CD4-positive, CD25-positive, alpha-beta regulatory T cell (primary cell): ENCODE results near the gene PLEK2. TPM values are rescaled to one million over a fixed set of nuclear protein-coding genes. Genes with fewer than 3 reads are reported as not detected.
"Not testable (repeated sequence)": the region's sequence is repeated elsewhere in the genome, so short reads cannot be mapped to it uniquely, and the experiment has no call there.

ENCODE experiments used
- ATAC-seq, 2 donors: fragments of 150-1000 bp; cut with Tn5 transposase; one replicate each; pipeline ENCODE4 v1.10.0; 2021; ENCODE audit warnings: low read depth in 2 of 2, moderate number of reproducible peaks in 2 of 2, moderate library complexity in 1 of 2
- DNase-seq, 3 donors: peaks; one replicate each; pipeline versions ENCODE4 v3.0.0 to v3.0.0-alpha.2; 2012 to 2022; ENCODE audit warnings: mixed read lengths in 1 of 3
- H3K27ac ChIP-seq: one replicate; pipeline ENCODE4 v1.7.0; 2013; ENCODE audit warnings: mild to moderate bottlenecking, low read length; ENCODE audit not compliant: insufficient read depth, poor library complexity, severe bottlenecking
- H3K27me3 ChIP-seq: one replicate; pipeline ENCODE4 v1.7.0; 2013; ENCODE audit warnings: low read length; ENCODE audit not compliant: control insufficient read depth, insufficient read depth
- H3K36me3 ChIP-seq: one replicate; pipeline ENCODE4 v1.7.0; 2013; ENCODE audit warnings: mild to moderate bottlenecking, low read length, moderate library complexity; ENCODE audit not compliant: control insufficient read depth, insufficient read depth
- H3K4me1 ChIP-seq: 2 replicates; pipeline ENCODE4 v1.7.0; 2013; ENCODE audit warnings: mild to moderate bottlenecking, low read length; ENCODE audit not compliant: insufficient read depth, control insufficient read depth, poor library complexity, severe bottlenecking
- H3K4me3 ChIP-seq: one replicate; pipeline ENCODE4 v1.7.0; 2013; ENCODE audit warnings: low read depth, mild to moderate bottlenecking, low read length, moderate library complexity
- H3K9me3 ChIP-seq, 2 experiments: 1 replicate in 1 of 2; 2 replicates in 1 of 2; pipeline ENCODE4 v1.7.0; 2013; ENCODE audit warnings: low read length in 2 of 2, mild to moderate bottlenecking in 1 of 2, moderate library complexity in 1 of 2; ENCODE audit not compliant: control insufficient read depth in 2 of 2
- H3K27ac Mint-ChIP-seq, 3 donors: one replicate each; pipeline ENCODE4 v1.8.0; 2020 to 2022; ENCODE audit warnings: mild to moderate bottlenecking in 3 of 3, mixed read lengths in 3 of 3, moderate library complexity in 2 of 3
- H3K27me3 Mint-ChIP-seq: one replicate; pipeline ENCODE4 v1.8.0; 2022; ENCODE audit warnings: mild to moderate bottlenecking, mixed read lengths
- H3K36me3 Mint-ChIP-seq: one replicate; pipeline ENCODE4 v1.8.0; 2020; ENCODE audit warnings: mixed read lengths
- H3K4me1 Mint-ChIP-seq, 4 donors: one replicate each; pipeline ENCODE4 v1.8.0; 2020 to 2022; ENCODE audit warnings: mixed read lengths in 4 of 4, mild to moderate bottlenecking in 1 of 4
- H3K4me3 Mint-ChIP-seq, 4 donors: one replicate each; pipeline ENCODE4 v1.8.0; 2020 to 2022; ENCODE audit warnings: mild to moderate bottlenecking in 4 of 4, mixed read lengths in 4 of 4, moderate library complexity in 3 of 4
- H3K9me3 Mint-ChIP-seq, 7 donors: one replicate each; pipeline ENCODE4 v1.8.0; 2020 to 2022; ENCODE audit warnings: mixed read lengths in 7 of 7, mild to moderate bottlenecking in 3 of 7, moderate library complexity in 2 of 7
- polyA plus RNA-seq, 4 donors: library from polyadenylated mRNA; unstranded; fragments of 300-500 nt; fragmentation: Illumina TruSeq; gene quantifications; one replicate each; pipeline ENCODE4 v1.2.3, GENCODE V29; 2021
- total RNA-seq: library from RNA; stranded (reverse); gene quantifications from one replicate; pipeline ENCODE4 v1.2.3, GENCODE V29; 2022

The PLEK2 gene
- total and polyA plus RNA-seq, 5 donors from 2014 or later: 0.56 TPM; not detected in 4

- Mint-ChIP-seq H3K4me1 (no peaks in the 10 kb centered on the region), H3K9me3 (peaks cover 0 to 2% (median 0%) of the 10 kb centered on the region in 7 donors), H3K27ac (no peak overlapping the region), H3K4me3 (no peak overlapping the region), H3K36me3 (no peaks in the 10 kb centered on the region), H3K27me3 (peaks cover 14% of the 10 kb centered on the region)
- ATAC-seq: no peak
- Histone ChIP-seq H3K27me3 (peaks cover 2% of the 10 kb centered on the region), H3K4me3 (no peak overlapping the region), H3K9me3 (no peaks in the 10 kb centered on the region), H3K4me1 (no peaks in the 10 kb centered on the region), H3K27ac (no peak overlapping the region), H3K36me3 (no peaks in the 10 kb centered on the region)
- DNase-seq: no peak
Observed at GRCh38 chr14:67417633-67418032, 5.7 kb upstream of the PLEK2 start.

- no peak overlapping the region for H3K27ac ChIP-seq
- H3K4me1 Mint-ChIP-seq: peaks cover 0 to 3% (median 0%) of the 10 kb centered on the region in 4 donors
- no peak overlapping the region for H3K4me3 Mint-ChIP-seq
Observed at GRCh38 chr14:67416810-67417209, 4.8 kb upstream of the PLEK2 start.

GRCh38 chr14:67416085-67416484 is 4.1 kb upstream of the PLEK2 start:
- Histone ChIP-seq H3K27ac (no peak overlapping the region), H3K36me3 (no peaks in the 10 kb centered on the region), H3K4me1 (no peaks in the 10 kb centered on the region), H3K9me3 (no peaks in the 10 kb centered on the region), H3K4me3 (no peak overlapping the region), H3K27me3 (peaks cover 6% of the 10 kb centered on the region)
- Mint-ChIP-seq H3K36me3 (no peaks in the 10 kb centered on the region), H3K27ac (no peak overlapping the region), H3K9me3 (peaks cover 0 to 3% (median 0%) of the 10 kb centered on the region in 7 donors), H3K4me3 (no peak overlapping the region), H3K4me1 (peaks cover 0 to 3% (median 0%) of the 10 kb centered on the region in 4 donors), H3K27me3 (peaks cover 23% of the 10 kb centered on the region)
- no peak for ATAC-seq
- DNase-seq: no peak

More at GRCh38 chr14:67416810-67417209, 4.8 kb upstream of the PLEK2 start:
- Mint-ChIP-seq H3K27me3 (peaks cover 19% of the 10 kb centered on the region), H3K27ac (no peak overlapping the region), H3K9me3 (peaks cover 0 to 2% (median 0%) of the 10 kb centered on the region in 7 donors), H3K36me3 (no peaks in the 10 kb centered on the region)
- no peak overlapping the region for H3K4me3 ChIP-seq
- no peak for DNase-seq
- no peak for ATAC-seq
- H3K36me3 ChIP-seq: no peaks in the 10 kb centered on the region
- peaks cover 2% of the 10 kb centered on the region for H3K27me3 ChIP-seq
- H3K9me3 ChIP-seq: no peaks in the 10 kb centered on the region
- H3K4me1 ChIP-seq: no peaks in the 10 kb centered on the region

- not testable (repeated sequence) for H3K9me3 Mint-ChIP-seq, H3K4me1 Mint-ChIP-seq, DNase-seq
Observed at GRCh38 chr14:67415610-67416009, 3.6 kb upstream of the PLEK2 start.

GRCh38 chr14:67413806-67414769 is 2.1 kb upstream of the PLEK2 start:
- Mint-ChIP-seq H3K36me3 (no peaks in the 10 kb centered on the region), H3K27ac (no peak overlapping the region), H3K4me3 (no peak overlapping the region), H3K9me3 (peaks cover 0 to 3% (median 0%) of the 10 kb centered on the region in 7 donors), H3K27me3 (peaks cover 33% of the 10 kb centered on the region), H3K4me1 (peaks cover 0 to 3% (median 0%) of the 10 kb centered on the region in 4 donors)
- Histone ChIP-seq H3K9me3 (no peaks in the 10 kb centered on the region), H3K27ac (no peak overlapping the region), H3K4me1 (no peaks in the 10 kb centered on the region), H3K27me3 (peaks cover 6% of the 10 kb centered on the region), H3K36me3 (no peaks in the 10 kb centered on the region), H3K4me3 (no peak overlapping the region)
- ATAC-seq (peak; percentile 31 to 54), DNase-seq (no peak)

More at GRCh38 chr14:67415610-67416009, 3.6 kb upstream of the PLEK2 start:
- not testable (repeated sequence) for H3K4me3 Mint-ChIP-seq, H3K4me3 ChIP-seq, H3K9me3 ChIP-seq, H3K36me3 ChIP-seq, H3K36me3 Mint-ChIP-seq, ATAC-seq, H3K4me1 ChIP-seq, H3K27me3 ChIP-seq, H3K27ac ChIP-seq
- H3K27ac Mint-ChIP-seq: peak overlapping the region in 1 of 3 donors; percentile 77
- H3K27me3 Mint-ChIP-seq: peaks cover 27% of the 10 kb centered on the region

GRCh38 chr14:67411370-67411769 is 595 bp downstream of the PLEK2 start:
- no peaks in the 10 kb centered on the region for H3K36me3 Mint-ChIP-seq
- H3K4me1 Mint-ChIP-seq: peaks cover 0 to 3% (median 0%) of the 10 kb centered on the region in 4 donors
- Histone ChIP-seq H3K27ac (no peak overlapping the region), H3K36me3 (no peaks in the 10 kb centered on the region), H3K27me3 (peaks cover 6% of the 10 kb centered on the region), H3K4me1 (no peaks in the 10 kb centered on the region), H3K9me3 (no peaks in the 10 kb centered on the region), H3K4me3 (no peak overlapping the region)
- ATAC-seq (no peak), DNase-seq (no peak)
- peaks cover 24% of the 10 kb centered on the region for H3K27me3 Mint-ChIP-seq
- no peak overlapping the region for H3K27ac Mint-ChIP-seq
- H3K4me3 Mint-ChIP-seq: no peak overlapping the region
- H3K9me3 Mint-ChIP-seq: peaks cover 0 to 3% (median 0%) of the 10 kb centered on the region in 7 donors

- Histone ChIP-seq H3K36me3 (no peaks in the 10 kb centered on the region), H3K27ac (no peak overlapping the region), H3K9me3 (no peaks in the 10 kb centered on the region), H3K4me3 (no peak overlapping the region), H3K27me3 (peaks cover 4% of the 10 kb centered on the region), H3K4me1 (no peaks in the 10 kb centered on the region)
- ATAC-seq: no peak
- no peak for DNase-seq
- Mint-ChIP-seq H3K36me3 (no peaks in the 10 kb centered on the region), H3K27ac (peak overlapping the region in 1 of 3 donors; percentile 9), H3K27me3 (peaks cover 19% of the 10 kb centered on the region), H3K4me1 (peaks cover 0 to 3% (median 0%) of the 10 kb centered on the region in 4 donors), H3K4me3 (no peak overlapping the region), H3K9me3 (peaks cover 0 to 5% (median 0%) of the 10 kb centered on the region in 7 donors)
Observed at GRCh38 chr14:67410313-67410712, 1.7 kb downstream of the PLEK2 start.
